A673 (cell line): ENCODE results near the gene LFNG. TPM values are rescaled to one million over a fixed set of nuclear protein-coding genes. Genes with fewer than 3 reads are reported as not detected.

Experiments used
- BruUV-seq: library from RNA; stranded (reverse); fragments of 400-500 nt; replicated peaks from 2 replicates; lab custom pipeline; 2021; lab: Mats Ljungman, UMichigan
- CTCF ChIA-PET: fragments of 300-600 bp; sonication (Branson Sonifier 250); formaldehyde crosslinking; loops from one replicate; lab custom pipeline; 2022; ENCODE audit warnings: antibody characterized with exemption; lab: Charles Lee
- POLR2A ChIA-PET: fragments of 300-600 bp; sonication (Branson Sonifier 250); formaldehyde crosslinking; loops from one replicate; lab custom pipeline; 2022; ENCODE audit warnings: antibody characterized with exemption; ENCODE audit not compliant: low non-redundant PET; lab: Charles Lee
- DNase-seq: peaks from one replicate; pipeline ENCODE4 v3.0.0-alpha.2; 2015; ENCODE audit warnings: low spot score
- H3K27ac ChIP-seq: fragments of 200-600 bp; sonication (generic); 2 replicates; pipeline ENCODE4 v1.5.1; 2016; ENCODE audit warnings: mixed run types, low read depth, mild to moderate bottlenecking, mixed read lengths, antibody characterized with exemption, low read length; ENCODE audit not compliant: poor library complexity, severe bottlenecking
- H3K27me3 ChIP-seq: fragments of 200-600 bp; sonication (generic); replicated peaks from 2 replicates; pipeline ENCODE4 v1.6.1; 2017; ENCODE audit warnings: mixed run types, low read depth, mild to moderate bottlenecking, mixed read lengths, antibody characterized with exemption, low read length; ENCODE audit not compliant: insufficient read depth, poor library complexity
- H3K36me3 ChIP-seq: fragments of 200-600 bp; sonication (generic); 2 replicates; pipeline ENCODE4 v1.6.1; 2016; ENCODE audit warnings: mixed run types, mild to moderate bottlenecking, mixed read lengths, antibody characterized with exemption, low read length; ENCODE audit not compliant: insufficient read depth, poor library complexity, severe bottlenecking
- H3K4me1 ChIP-seq: fragments of 200-600 bp; sonication (generic); 2 replicates; pipeline ENCODE4 v1.6.1; 2017; ENCODE audit warnings: mixed run types, mild to moderate bottlenecking, mixed read lengths, antibody characterized with exemption, low read length; ENCODE audit not compliant: insufficient read depth, poor library complexity, severe bottlenecking
- H3K4me3 ChIP-seq: fragments of 200-600 bp; sonication (generic); 2 replicates; pipeline ENCODE4 v1.5.1; 2016; ENCODE audit warnings: low read depth, mixed run types, mild to moderate bottlenecking, mixed read lengths, low read length; ENCODE audit not compliant: poor library complexity, severe bottlenecking
- H3K9me3 ChIP-seq: fragments of 200-600 bp; sonication (generic); 2 replicates; pipeline ENCODE4 v1.6.1; 2016; ENCODE audit warnings: mixed run types, low read depth, mild to moderate bottlenecking, mixed read lengths, antibody characterized with exemption, low read length; ENCODE audit not compliant: poor library complexity, severe bottlenecking
- EZH2 ChIP-seq: fragments of 200-600 bp; sonication (generic); IDR thresholded peaks from 2 replicates; pipeline ENCODE4 v1.6.1; 2017; ENCODE audit warnings: borderline replicate concordance, low read depth, mild to moderate bottlenecking, mixed read lengths, antibody characterized with exemption, low read length; ENCODE audit not compliant: poor library complexity, severe bottlenecking
- intact Hi-C: fragments of 100-400 bp; cut with micrococcal nuclease; formaldehyde crosslinking; loops from one replicate; pipeline ENCODE4 v1.10.0; 2022; ENCODE audit not compliant: unreplicated experiment
- total RNA-seq: library from RNA; stranded (reverse); gene quantifications from 2 replicates; pipeline ENCODE4 v1.2.3, GENCODE V29; 2021
- TF ChIP-seq, protein P1 (sequence below): fragments of 300-800, 200-600 bp; sonication (generic); conservative IDR thresholded peaks from 2 replicates; pipeline ENCODE4 v1.5.1; 2017; ENCODE audit warnings: low read depth, mild to moderate bottlenecking, antibody characterized with exemption, low read length, moderate library complexity, mixed read lengths

Gene LFNG
- total RNA-seq, 1 experiment from 2014 or later, result 11.7 TPM

DNA sequence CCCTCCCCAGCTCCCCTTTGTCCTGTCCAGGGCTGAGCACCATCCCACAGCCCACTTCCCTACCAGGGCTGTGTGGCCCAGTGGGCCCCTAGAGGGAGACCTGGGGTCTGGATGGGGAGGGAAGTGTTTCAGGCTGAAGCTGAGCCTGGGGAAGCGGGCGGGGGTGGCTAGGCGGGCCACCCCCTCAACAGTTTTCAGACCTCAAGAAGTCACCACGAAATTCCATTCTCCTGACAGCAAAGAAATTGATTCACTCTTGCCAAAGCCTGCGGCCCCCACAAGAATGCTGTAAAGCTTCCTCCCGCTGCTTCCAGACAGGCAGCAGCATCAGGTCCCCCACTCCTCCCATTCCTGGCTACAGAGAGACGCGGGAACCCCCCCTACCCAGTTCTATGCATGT lies 2.5 kb upstream of the LFNG start:
- no peak overlapping the region for H3K4me3 ChIP-seq
- ChIA-PET CTCF (no interaction called here), POLR2A (no interaction called here)
- H3K27me3 ChIP-seq, result no peaks in the 10 kb centered on the region
- H3K27ac ChIP-seq, result no peak overlapping the region
- peaks cover 29% of the 10 kb centered on the region for H3K4me1 ChIP-seq
- no peaks in the 10 kb centered on the region for H3K36me3 ChIP-seq
- BruUV-seq, result no TSS peak
- no peaks in the 10 kb centered on the region for H3K9me3 ChIP-seq
- intact Hi-C loops, result loop anchor here (5.0 kb wide), 1 partner anchor 40 kb away; the partner anchor contains the start of genes BRAT1 and IQCE
- peak; percentile 67 for DNase-seq
- TF ChIP-seq, protein P1, sequence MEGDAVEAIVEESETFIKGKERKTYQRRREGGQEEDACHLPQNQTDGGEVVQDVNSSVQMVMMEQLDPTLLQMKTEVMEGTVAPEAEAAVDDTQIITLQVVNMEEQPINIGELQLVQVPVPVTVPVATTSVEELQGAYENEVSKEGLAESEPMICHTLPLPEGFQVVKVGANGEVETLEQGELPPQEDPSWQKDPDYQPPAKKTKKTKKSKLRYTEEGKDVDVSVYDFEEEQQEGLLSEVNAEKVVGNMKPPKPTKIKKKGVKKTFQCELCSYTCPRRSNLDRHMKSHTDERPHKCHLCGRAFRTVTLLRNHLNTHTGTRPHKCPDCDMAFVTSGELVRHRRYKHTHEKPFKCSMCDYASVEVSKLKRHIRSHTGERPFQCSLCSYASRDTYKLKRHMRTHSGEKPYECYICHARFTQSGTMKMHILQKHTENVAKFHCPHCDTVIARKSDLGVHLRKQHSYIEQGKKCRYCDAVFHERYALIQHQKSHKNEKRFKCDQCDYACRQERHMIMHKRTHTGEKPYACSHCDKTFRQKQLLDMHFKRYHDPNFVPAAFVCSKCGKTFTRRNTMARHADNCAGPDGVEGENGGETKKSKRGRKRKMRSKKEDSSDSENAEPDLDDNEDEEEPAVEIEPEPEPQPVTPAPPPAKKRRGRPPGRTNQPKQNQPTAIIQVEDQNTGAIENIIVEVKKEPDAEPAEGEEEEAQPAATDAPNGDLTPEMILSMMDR, result no peak
- TF ChIP-seq EZH2, result no peak

DNA sequence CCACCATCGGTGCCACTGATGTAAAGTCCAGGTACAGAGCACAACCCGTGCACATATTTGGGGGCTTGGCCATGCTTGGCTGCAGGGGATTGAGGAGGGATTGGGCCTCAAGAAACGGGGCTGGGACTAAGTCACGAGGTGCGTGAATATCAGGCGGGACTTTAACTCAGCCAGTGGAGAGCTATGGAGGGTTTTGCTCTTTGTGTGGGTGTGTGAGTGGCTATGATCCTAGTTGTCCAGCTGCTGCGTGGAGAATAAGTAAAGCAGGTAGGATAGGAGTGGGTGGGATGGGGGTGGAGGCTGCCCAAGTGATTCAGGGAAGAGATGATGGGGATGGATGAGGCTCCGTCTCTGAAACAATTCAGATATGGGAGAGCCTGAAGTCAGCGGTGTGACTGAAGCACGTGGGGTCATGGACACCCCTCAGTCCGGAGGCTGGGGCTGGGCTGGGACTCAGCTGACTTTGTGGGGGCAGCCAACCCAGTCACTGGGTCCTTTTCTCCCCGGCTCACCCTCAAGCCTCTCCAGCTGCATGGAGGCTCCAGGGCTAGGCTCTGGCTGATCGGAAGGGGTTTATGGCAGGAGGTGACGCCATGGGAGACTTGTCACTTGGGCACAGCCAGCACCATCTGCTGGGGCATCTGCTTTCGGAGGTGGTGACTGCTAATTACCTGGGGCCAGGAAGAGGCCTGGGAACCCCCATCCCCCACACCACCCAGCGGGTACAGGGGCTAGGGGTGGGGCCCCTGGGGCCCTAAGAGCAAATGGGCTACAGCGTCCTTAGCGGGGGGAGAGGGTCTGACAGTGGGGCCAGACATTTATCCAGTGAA lies 1.7 kb upstream of the LFNG start:
- TF ChIP-seq EZH2, result no peak
- TF ChIP-seq, protein P1, result no peak
- DNase-seq, result no peak
- Histone ChIP-seq H3K9me3 (no peaks in the 10 kb centered on the region), H3K36me3 (no peaks in the 10 kb centered on the region), H3K4me3 (no peak overlapping the region), H3K27me3 (no peaks in the 10 kb centered on the region), H3K4me1 (peaks cover 37% of the 10 kb centered on the region), H3K27ac (no peak overlapping the region)
- intact Hi-C loops, result loop anchor here (5.0 kb wide), 1 partner anchor 39 kb away; the partner anchor contains the start of genes BRAT1 and IQCE
- ChIA-PET POLR2A (no interaction called here), CTCF (no interaction called here)
- no TSS peak for BruUV-seq

DNA sequence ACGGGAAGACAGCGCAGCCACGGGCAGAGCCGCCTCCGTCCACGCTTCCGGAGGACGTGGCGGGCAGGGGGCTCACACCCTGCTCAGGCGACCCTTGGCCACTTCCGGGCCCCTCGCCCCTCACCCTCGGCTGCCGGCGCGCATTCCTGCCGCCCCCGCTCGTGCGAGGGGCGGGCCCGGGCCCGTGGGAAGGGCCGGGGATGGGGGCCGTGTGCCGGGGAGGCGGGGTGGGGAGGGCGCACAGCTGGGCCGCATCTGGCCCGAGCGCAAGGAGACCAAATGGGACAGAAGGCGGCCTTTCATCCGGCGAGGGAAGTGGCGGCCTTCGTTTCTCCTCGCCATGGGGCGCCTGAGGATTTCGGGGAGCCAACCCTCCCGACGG lies 846 bp upstream of the LFNG start:
- intact Hi-C loops, result loop anchor here (5.0 kb wide), 1 partner anchor 39 kb away; the partner anchor contains the start of genes BRAT1 and IQCE
- no peaks in the 10 kb centered on the region for H3K36me3 ChIP-seq
- ChIA-PET POLR2A (interaction anchor here (0.6 kb wide), 1 partner anchor 21 kb away, joined by 5 read pairs; no protein-coding TSS in a partner anchor), CTCF (no interaction called here)
- no peaks in the 10 kb centered on the region for H3K27me3 ChIP-seq
- DNase-seq, result no peak
- H3K27ac ChIP-seq, result peak overlapping the region; percentile 47
- H3K9me3 ChIP-seq, result no peaks in the 10 kb centered on the region
- no TSS peak for BruUV-seq
- no peak for TF ChIP-seq EZH2
- TF ChIP-seq, protein P1, result no peak
- H3K4me1 ChIP-seq, result peaks cover 43% of the 10 kb centered on the region
- peak overlapping the region; percentile 59 for H3K4me3 ChIP-seq
